Caco-2 (cell line): ENCODE results near the gene LCNL1. TPM values are rescaled to one million over a fixed set of nuclear protein-coding genes. Genes with fewer than 3 reads are reported as not detected.

Experiments used
- BruUV-seq: library from RNA; stranded (reverse); fragments of 400-500 nt; replicated peaks from 2 replicates; lab custom pipeline; 2021; lab: Mats Ljungman, UMichigan
- CTCF ChIA-PET: fragments of 300-600 bp; sonication (Branson Sonifier 250); formaldehyde crosslinking; loops from one replicate; lab custom pipeline; 2022; ENCODE audit warnings: antibody characterized with exemption; lab: Charles Lee
- POLR2A ChIA-PET: fragments of 300-600 bp; sonication (Branson Sonifier 250); formaldehyde crosslinking; loops from one replicate; lab custom pipeline; 2022; ENCODE audit warnings: antibody characterized with exemption; lab: Charles Lee
- DNase-seq, 2 experiments: peaks; one replicate each; pipeline versions ENCODE4 v3.0.0 to v3.0.0-alpha.2; 2020 to 2022
- H3K27me3 ChIP-seq: replicated peaks from 2 replicates; pipeline ENCODE4 v1.6.0; 2011; ENCODE audit warnings: low read length; ENCODE audit not compliant: control insufficient read depth, insufficient read depth
- H3K36me3 ChIP-seq: 2 replicates; pipeline ENCODE4 v1.5.1; 2011; ENCODE audit warnings: low read length; ENCODE audit not compliant: control insufficient read depth, insufficient read depth
- H3K4me1 ChIP-seq: fragments of 250-450 bp; sonication (Bioruptor Pico); 2 replicates; pipeline ENCODE4 v1.5.1; 2020; ENCODE audit warnings: mild to moderate bottlenecking
- H3K4me3 ChIP-seq: 2 replicates; pipeline ENCODE4 v1.5.1; 2011; ENCODE audit warnings: low read depth, mild to moderate bottlenecking, control low read depth, low read length
- H3K9me3 ChIP-seq: fragments of 250-450 bp; sonication (Bioruptor Pico); 2 replicates; pipeline ENCODE4 v1.5.1; 2020; ENCODE audit warnings: mild to moderate bottlenecking, moderate library complexity
- H3K27ac Mint-ChIP-seq: one replicate; pipeline ENCODE4 v1.8.0; 2022; ENCODE audit warnings: mixed read lengths; ENCODE audit not compliant: unreplicated experiment
- H3K27me3 Mint-ChIP-seq: one replicate; pipeline ENCODE4 v1.8.0; 2022; ENCODE audit warnings: mixed read lengths; ENCODE audit not compliant: insufficient read depth, unreplicated experiment
- H3K36me3 Mint-ChIP-seq: one replicate; pipeline ENCODE4 v1.8.0; 2022; ENCODE audit warnings: mild to moderate bottlenecking, mixed read lengths; ENCODE audit not compliant: insufficient read depth, unreplicated experiment
- H3K4me1 Mint-ChIP-seq: one replicate; pipeline ENCODE4 v1.8.0; 2022; ENCODE audit warnings: low read depth, mixed read lengths; ENCODE audit not compliant: unreplicated experiment
- H3K4me3 Mint-ChIP-seq: one replicate; pipeline ENCODE4 v1.8.0; 2022; ENCODE audit warnings: mild to moderate bottlenecking, moderate library complexity, mixed read lengths; ENCODE audit not compliant: unreplicated experiment
- H3K9me3 Mint-ChIP-seq: one replicate; pipeline ENCODE4 v1.8.0; 2022; ENCODE audit warnings: mixed read lengths; ENCODE audit not compliant: unreplicated experiment
- CTCF ChIP-seq, 2 experiments: fragments of 200-600 bp in 1 of 2; IDR thresholded peaks; 1 replicate in 1 of 2; 2 replicates in 1 of 2; pipeline versions ENCODE4 v1.5.1 to v1.8.0; 2011 to 2022; ENCODE audit warnings: antibody characterized with exemption in 1 of 2, control low read depth in 1 of 2, inconsistent platforms in 1 of 2, low read depth in 1 of 2, low read length in 1 of 2, mild to moderate bottlenecking in 1 of 2, moderate library complexity in 1 of 2; ENCODE audit not compliant: insufficient read depth in 1 of 2, severe bottlenecking in 1 of 2, unreplicated experiment in 1 of 2
- intact Hi-C: fragments of 100-400 bp; cut with micrococcal nuclease; formaldehyde crosslinking; loops from one replicate; pipeline ENCODE4 v1.10.0; 2022; ENCODE audit not compliant: unreplicated experiment
- total RNA-seq: library from RNA; stranded (reverse); gene quantifications from 2 replicates; pipeline ENCODE4 v1.2.3, GENCODE V29; 2022

LCNL1 gene
- total RNA-seq, 1 experiment from 2014 or later = not detected

GRCh38 chr9:136947028-136947891, 35.5 kb upstream of the LCNL1 start:
- BruUV-seq = no TSS peak
- DNase-seq = no peak

DNA sequence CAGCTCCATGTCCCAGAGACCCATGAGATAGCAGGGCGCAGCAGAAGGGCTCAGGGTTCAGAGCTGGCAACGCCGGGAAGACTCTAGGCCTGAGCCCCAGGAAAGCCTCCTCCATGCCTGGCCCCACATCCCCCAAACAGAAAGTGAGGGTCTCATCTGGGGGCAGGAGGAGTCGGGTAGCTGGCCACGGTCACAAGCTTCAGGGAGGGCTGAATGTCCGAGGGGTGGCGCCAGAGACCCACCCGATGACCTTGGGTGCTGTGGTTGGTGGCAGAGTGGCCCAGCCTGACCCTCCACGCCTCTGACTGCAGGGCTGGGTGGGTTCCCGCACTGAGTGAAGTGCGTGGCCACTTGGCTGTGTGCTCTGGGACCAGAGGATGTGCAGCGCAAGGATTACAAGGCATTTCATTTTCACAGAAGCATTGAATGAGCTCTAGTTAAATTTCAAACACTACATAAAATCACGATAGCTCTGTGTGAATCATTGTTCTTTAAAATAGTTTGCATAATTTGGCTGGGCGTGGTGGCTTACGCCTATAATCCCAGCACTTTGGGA, 34.8 kb upstream of the LCNL1 start:
- POLR2A ChIA-PET = interaction anchor here (1.7 kb wide), 1 partner anchor 44 kb away, joined by 13 read pairs; the partner anchor contains the start of gene PAXX
- Histone ChIP-seq H3K4me1 (peaks cover 49% of the 10 kb centered on the region), H3K9me3 (no peaks in the 10 kb centered on the region), H3K27me3 (no peaks in the 10 kb centered on the region), H3K36me3 (no peaks in the 10 kb centered on the region; the same call in 1 of the 2 replicates), H3K4me3 (no peak overlapping the region)
- CTCF ChIA-PET = interaction anchor here (0.5 to 2.6 kb wide), 16 partner anchors 12 to 342 kb away, joined by 3 to 42 read pairs (median 4); partner anchors contain the start of genes AJM1, CLIC3, MAN1B1 and PAXX
- Mint-ChIP-seq H3K36me3 (peaks cover 33% of the 10 kb centered on the region), H3K9me3 (no peaks in the 10 kb centered on the region), H3K4me3 (peak overlapping the region; percentile 76), H3K27me3 (no peaks in the 10 kb centered on the region), H3K4me1 (no peaks in the 10 kb centered on the region), H3K27ac (no peak overlapping the region)
- TF ChIP-seq CTCF (IDR thresholded peaks at IDR 0.05; ENCODE audit: insufficient read depth in 1 of 2, low read depth in 1 of 2, low read length in 1 of 2, severe bottlenecking in 1 of 2, unreplicated experiment in 1 of 2) = peak; percentile 37 to 52
- DNase-seq = peak; percentile 68 to 75
- BruUV-seq = no TSS peak
- intact Hi-C loops = loop anchor here (2.0 to 10.0 kb wide), 4 partner anchors 49 to 161 kb away; partner anchors contain the start of genes ABCA2, AJM1, CLIC3 and PHPT1

More at GRCh38 chr9:136947028-136947891, 35.5 kb upstream of the LCNL1 start:
- H3K27ac Mint-ChIP-seq = no peak overlapping the region
- H3K9me3 ChIP-seq = no peaks in the 10 kb centered on the region
- TF ChIP-seq CTCF (IDR thresholded peaks at IDR 0.05; ENCODE audit: insufficient read depth in 1 of 2, low read depth in 1 of 2, low read length in 1 of 2, severe bottlenecking in 1 of 2, unreplicated experiment in 1 of 2) = no peak
- peak overlapping the region; percentile 33 for H3K4me3 Mint-ChIP-seq
- intact Hi-C loops = loop anchor here (5.0 to 10.0 kb wide), 2 partner anchors 102 to 160 kb away; partner anchors contain the start of genes AJM1 and PHPT1
- H3K4me1 ChIP-seq = peaks cover 53% of the 10 kb centered on the region
- H3K27me3 Mint-ChIP-seq = no peaks in the 10 kb centered on the region
- H3K4me3 ChIP-seq = no peak overlapping the region
- CTCF ChIA-PET = interaction anchor here (0.5 to 2.6 kb wide), 17 partner anchors 13 to 341 kb away, joined by 3 to 42 read pairs (median 4); partner anchors contain the start of genes AJM1, CLIC3, MAN1B1 and PAXX
- H3K36me3 ChIP-seq = no peaks in the 10 kb centered on the region; the same call in 1 of the 2 replicates
- H3K4me1 Mint-ChIP-seq = no peaks in the 10 kb centered on the region
- no peaks in the 10 kb centered on the region for H3K9me3 Mint-ChIP-seq
- H3K27me3 ChIP-seq = no peaks in the 10 kb centered on the region
- peaks cover 40% of the 10 kb centered on the region for H3K36me3 Mint-ChIP-seq
- POLR2A ChIA-PET = interaction anchor here (1.7 kb wide), 1 partner anchor 45 kb away, joined by 13 read pairs; the partner anchor contains the start of gene PAXX
